HG03439 (cell line): ENCODE results near the gene RPTOR.
"Not testable (repeated sequence)": the region's sequence is repeated elsewhere in the genome, so short reads cannot be mapped to it uniquely, and the experiment has no call there.

ENCODE experiments used
- ATAC-seq: cut with Tn5 transposase; IDR thresholded peaks from one replicate; pipeline ENCODE4 v1.9.1; 2021; ENCODE audit warnings: mild to moderate bottlenecking, moderate library complexity; ENCODE audit not compliant: unreplicated experiment

RPTOR gene

DNA sequence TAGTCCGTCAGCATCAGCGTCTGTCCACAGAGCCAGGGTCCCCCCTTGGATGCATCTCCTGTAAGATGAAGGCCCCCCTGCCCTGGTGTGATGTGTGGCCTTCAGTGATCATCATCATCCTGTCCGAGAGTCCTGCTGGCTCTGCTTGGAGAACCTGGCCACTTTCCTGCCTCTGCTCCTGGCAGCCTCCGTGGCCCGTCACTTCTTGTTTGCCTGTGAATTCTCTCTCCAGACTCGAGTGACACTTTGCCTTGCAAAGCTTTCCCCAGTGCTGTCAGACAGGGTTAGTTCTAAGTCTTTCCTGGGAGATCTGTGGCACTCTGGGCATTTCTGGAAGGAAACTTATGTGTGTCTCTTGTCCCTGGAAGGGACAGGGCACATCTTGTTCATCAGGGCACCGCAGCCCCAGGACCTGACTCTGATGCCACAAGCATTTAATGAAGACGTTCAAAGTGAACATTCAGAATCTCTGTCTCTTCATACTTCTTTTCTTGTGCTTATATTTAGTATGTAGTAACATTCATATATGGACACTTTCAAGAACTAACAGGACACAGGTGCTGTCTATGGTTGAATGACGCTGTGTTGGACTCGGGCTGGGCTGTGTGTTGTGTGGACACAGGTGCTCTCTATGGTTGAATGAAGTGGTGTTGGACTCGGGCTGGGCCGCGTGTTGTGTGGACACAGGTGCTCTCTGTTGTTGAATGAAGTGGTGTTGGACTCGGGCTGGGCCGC is 68.5 kb downstream of the RPTOR start:
- ATAC-seq = no peak

DNA sequence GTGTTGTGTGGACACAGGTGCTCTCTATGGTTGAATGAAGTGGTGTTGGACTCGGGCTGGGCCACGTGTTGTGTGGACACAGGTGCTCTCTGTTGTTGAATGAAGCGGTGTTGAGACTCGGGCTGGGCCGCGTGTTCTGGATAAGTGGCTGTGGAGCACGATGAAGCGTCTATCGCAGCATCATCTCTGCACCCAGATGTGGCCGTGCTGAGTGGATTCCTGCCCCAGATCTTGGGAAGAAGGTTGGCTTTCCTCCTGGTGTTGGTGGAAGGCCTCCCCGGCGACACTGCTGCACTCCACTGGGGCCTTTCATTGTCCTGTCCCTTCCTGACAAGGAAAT is 69.1 kb downstream of the RPTOR start:
- no peak for ATAC-seq

GRCh38 chr17:80614332-80615047 is 69.9 kb downstream of the RPTOR start:
- ATAC-seq = no peak

- no peak for ATAC-seq
These were observed 70.7 kb downstream of the RPTOR start for GRCh38 chr17:80615376-80615775.

- no peak for ATAC-seq
These were observed 72.1 kb downstream of the RPTOR start for GRCh38 chr17:80616705-80617104.

DNA sequence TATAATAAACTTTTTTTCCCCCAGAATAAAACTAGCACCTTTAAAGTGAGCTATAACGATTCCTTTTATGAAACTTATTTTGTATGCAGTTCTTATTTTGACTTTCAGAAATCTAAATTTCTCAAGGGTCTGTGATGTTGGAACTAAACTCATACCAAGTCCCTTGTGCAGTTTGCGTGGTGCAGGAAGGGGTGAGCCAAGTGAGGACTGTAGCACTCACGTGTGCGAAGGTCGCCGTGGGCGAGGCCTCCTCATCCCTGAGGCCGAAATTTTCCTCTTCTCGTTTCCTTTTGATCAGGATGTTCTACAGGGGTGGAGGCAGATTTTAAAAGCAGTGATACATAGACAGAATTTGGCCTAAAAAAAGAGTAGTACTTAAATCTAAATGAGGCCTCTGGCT is 73.7 kb downstream of the RPTOR start:
- ATAC-seq = no peak

GRCh38 chr17:80619535-80620235 is 75.0 kb downstream of the RPTOR start:
- ATAC-seq = no peak

DNA sequence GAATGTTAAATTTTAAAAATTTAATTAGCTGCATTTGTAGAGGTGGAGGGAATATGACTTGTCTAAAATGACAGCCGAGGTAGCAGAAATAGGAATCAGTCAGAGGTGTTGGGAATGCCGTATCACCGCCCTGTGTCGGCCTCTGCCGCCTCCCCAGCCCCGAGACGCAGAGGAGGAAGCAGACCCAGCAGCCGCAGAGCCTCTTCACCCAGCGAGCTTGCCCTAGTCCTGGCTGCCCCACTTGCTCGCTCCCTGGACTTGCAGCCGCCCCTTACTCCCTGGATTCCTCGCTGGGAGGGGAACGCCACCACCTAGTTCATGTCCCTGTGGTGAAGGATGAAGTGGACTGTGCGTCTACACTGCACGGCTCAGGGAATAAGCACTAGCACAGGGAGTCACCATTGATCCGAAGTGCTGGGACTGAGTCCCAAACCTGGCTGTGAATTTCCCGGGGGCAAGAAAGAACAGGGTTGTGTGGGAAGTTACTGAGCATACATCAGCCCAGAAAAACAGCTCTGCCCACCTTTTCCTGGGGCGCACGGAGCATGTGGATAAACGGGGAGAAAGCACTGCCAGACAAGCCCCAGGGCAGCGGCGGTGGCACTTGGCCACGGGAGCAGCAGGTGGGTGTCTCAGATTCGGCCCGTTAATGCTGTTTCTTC is 76.8 kb downstream of the RPTOR start:
- no peak for ATAC-seq

DNA sequence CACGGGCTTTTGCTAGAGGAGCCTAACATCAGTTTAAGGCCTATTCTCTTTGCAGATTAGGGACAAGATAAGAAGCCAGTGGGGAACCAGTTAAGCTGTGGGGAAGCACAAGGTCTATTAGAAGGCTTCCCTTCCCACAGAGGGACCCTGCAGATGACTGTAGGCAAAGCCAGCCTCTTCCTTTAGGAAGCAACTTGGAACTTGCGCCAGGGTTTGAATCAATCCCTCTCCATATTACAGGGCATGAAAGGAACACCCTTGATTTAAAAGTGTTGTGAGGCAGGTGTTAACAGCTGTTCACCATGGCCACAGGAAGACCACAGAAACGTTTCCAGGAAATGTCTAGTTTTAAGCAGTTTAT is 77.3 kb downstream of the RPTOR start:
- no peak for ATAC-seq

- no peak for ATAC-seq
These were observed 80.2 kb downstream of the RPTOR start for GRCh38 chr17:80624864-80625263.

DNA sequence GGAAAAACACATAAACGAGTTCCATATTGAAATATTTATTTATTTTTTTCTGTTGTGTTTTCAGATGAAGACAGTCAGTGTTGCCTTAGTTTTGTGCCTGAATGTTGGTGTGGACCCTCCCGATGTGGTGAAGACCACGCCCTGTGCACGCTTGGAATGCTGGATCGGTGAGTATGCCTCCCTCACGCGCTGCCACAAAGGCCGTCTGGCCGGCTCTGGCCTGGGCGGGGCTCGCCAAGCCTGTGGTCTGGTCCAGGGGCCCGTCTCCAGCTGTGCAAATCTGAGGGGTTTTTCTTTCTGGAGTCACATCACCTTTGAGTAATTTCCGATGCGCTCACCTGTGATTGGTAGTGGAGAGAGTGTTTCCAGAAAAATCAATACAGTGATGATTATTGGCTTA is 81.0 kb downstream of the RPTOR start:
- no peak for ATAC-seq

DNA sequence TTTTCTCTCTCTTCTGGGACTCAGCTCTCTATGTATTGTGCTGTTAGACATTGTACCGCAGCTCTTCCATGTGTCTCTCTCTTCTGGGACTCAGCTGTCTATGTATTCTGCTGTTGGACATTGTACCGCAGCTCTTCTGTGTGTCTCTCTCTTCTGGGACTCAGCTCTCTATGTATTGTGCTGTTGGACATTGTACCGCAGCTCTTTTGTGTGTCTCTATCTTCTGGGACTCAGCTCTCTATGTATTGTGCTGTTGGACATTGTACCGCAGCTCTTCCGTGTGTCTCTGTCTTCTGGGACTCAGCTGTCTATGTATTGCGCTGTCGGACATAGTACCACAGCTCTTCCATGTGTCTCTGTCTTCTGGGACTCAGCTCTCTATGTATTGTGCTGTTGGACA is 84.2 kb downstream of the RPTOR start:
- not testable (repeated sequence) for ATAC-seq

DNA sequence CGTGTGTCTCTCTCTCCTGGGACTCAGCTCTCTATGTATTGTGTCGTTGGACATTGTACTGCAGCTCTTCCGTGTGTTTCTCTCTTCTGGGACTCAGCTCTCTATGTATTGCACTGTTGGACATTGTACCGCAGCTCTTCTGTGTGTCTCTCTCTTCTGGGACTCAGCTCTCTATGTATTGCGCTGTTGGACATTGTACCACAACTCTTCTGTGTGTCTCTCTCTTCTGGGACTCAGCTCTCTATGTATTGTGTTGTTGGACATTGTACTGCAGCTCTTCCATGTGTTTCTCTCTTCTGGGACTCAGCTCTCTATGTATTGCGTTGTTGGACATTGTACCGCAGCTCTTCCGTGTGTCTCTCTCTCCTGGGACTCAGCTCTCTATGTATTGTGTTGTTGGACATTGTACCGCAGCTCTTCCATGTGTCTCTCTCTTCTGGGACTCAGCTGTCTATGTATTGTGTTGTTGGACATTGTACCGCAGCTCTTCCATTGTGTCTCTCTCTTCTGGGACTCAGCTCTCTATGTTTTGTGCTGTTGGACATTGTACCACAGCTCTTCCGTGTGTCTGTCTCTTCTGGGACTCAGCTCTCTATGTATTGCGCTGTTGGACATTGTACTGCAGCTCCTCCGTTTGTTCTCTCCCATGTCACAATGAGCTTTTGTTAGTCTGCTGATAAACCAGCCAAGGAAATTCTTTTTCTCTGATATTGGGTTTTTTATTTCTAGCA is 84.8 kb downstream of the RPTOR start:
- no peak for ATAC-seq

GRCh38 chr17:80630560-80631120 is 86.0 kb downstream of the RPTOR start:
- no peak for ATAC-seq

DNA sequence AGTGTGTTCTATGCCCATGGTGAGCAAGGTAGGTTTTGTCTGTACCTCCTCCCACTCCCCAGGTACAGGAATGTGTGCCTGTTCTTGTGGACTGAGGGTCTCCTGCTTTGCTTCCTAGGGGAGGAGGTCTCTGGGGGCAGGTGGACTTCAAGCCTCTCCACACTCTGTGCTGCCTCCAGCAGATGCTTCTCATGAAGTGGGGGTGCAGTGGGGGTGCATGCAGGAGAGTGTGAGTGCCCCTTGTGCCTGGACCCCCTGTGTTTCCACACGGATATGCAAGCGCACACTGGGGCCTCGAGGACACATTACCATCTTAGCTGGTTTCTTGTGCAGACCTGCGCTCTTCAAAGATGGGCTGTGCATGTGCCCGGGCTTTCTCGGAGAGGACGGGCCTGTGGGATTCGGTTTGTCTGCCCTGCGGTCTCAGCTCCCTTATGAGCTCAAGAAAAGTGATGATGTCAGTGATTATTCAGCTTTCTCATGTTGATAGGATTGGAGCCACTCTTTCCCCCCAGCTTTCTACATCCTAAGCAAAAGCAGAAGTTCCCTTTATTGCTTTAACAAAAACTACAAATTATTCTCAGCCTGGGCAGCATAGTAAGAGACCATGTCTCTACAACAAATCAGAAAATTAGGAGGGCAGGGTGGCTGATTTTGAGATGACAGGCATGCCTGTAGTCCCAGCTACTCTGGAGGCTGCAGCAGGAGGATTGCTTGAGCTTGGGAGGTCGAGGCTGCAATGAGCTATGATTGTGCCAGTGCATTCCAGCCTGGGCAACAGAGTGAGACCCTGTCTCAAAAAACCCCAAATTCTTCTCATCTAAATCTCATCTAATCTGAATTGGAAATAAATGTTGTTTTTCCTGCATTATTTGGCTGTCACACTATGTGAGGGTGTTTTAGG is 86.8 kb downstream of the RPTOR start:
- no peak for ATAC-seq

GRCh38 chr17:80632046-80632581 is 87.5 kb downstream of the RPTOR start:
- no peak for ATAC-seq

DNA sequence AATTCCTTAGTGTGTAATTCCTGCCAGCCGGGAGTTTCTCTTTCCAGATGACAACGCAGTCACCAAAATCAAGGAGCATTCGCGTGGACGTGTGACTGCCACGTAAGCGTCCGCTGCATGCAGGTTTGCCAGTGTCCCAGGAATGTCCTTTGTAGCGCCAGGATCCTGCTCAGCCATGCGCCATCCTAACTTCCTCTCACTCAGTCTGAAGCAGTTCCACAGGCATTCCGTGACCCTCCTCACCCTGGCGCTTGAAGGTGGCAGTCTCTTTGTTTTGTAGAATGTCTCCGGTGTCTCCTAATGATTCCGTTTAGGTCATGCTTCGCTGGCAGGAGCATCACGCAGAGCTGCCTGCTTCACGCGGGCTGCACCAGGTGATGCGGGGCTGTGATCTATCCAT is 88.6 kb downstream of the RPTOR start:
- ATAC-seq = no peak

DNA sequence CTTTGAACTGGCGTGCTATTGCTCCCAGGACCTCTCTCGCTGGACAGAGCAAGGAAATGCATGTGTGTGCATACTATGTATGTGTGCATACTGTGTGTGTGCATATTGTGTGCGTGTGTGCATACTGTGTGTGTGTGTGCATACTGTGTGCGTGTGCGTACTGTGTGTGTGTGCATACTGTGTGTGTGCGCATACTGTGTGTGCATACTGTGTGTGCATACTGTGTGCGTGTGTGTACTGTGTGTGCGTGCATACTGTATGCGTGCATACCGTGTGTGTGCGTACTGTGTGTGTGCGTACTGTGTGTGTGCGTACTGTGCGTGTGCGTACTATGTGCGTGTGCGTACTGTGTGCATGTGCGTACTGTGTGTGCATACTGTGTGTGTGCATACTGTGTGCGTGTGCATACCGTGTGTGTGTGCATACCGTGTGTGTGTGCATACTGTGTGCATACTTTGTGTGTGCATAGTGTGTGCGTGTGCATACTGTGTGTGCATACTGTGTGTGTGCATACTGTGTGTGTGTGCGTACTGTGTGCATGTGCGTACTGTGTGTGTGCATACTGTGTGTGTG is 89.4 kb downstream of the RPTOR start:
- ATAC-seq = no peak
